HG03457 (cell line): ENCODE results near the gene SOHLH2.

Experiments
- ATAC-seq: cut with Tn5 transposase; IDR thresholded peaks from one replicate; pipeline ENCODE4 v1.9.1; 2021; ENCODE audit warnings: moderate number of reproducible peaks; ENCODE audit not compliant: unreplicated experiment

SOHLH2 gene

GRCh38 chr13:36132376-36132775 is 82.0 kb downstream of the SOHLH2 start:
- no peak for ATAC-seq

- no peak for ATAC-seq
Observed at GRCh38 chr13:36131931-36132297, 82.4 kb downstream of the SOHLH2 start.

GRCh38 chr13:36131222-36131930 is 83.0 kb downstream of the SOHLH2 start, which contains the start of gene DCLK1:
TSS of gene DCLK1 (minus strand) at chr13:36131382.
- no peak for ATAC-seq

GRCh38 chr13:36130552-36131221 is 83.7 kb downstream of the SOHLH2 start:
- no peak for ATAC-seq

GRCh38 chr13:36130193-36130551 is 84.2 kb downstream of the SOHLH2 start:
- no peak for ATAC-seq

GRCh38 chr13:36129539-36129938 is 84.8 kb downstream of the SOHLH2 start:
- ATAC-seq: no peak

GRCh38 chr13:36126491-36126890 is 87.9 kb downstream of the SOHLH2 start:
- no peak for ATAC-seq

- no peak for ATAC-seq
Observed at GRCh38 chr13:36125841-36126240, 88.5 kb downstream of the SOHLH2 start.

- ATAC-seq: no peak
Observed at GRCh38 chr13:36124236-36124822, 90.0 kb downstream of the SOHLH2 start.
